ENCODE measurements around the gene NCOA6.
A peak's percentile ranks its signal among the peaks of the same experiment; 100 is the strongest.

The NCOA6 gene

GRCh38 chr20:34709831-34710567 is 115.5 kb downstream of the NCOA6 start:
- peaks cover 28% of the 10 kb centered on the region for H3K36me3 ChIP-seq (ENCODE audit: insufficient read depth, low read length)
- H3K27me3 ChIP-seq (ENCODE audit: insufficient read depth, low read length): no peaks in the 10 kb centered on the region
- peak overlapping the region; percentile 84 for H2AFZ ChIP-seq (ENCODE audit: low read depth, low read length)
- peaks cover 10% of the 10 kb centered on the region for H3K4me1 ChIP-seq (ENCODE audit: insufficient read depth, low read length)
- H3K4me3 ChIP-seq (ENCODE audit: low read length): peak overlapping the region; percentile 49
- H3K9me3 ChIP-seq (ENCODE audit: low read length): no peaks in the 10 kb centered on the region

- no peaks in the 10 kb centered on the region for H3K9me3 ChIP-seq (ENCODE audit: low read length)
- H3K27me3 ChIP-seq (ENCODE audit: insufficient read depth, low read length): no peaks in the 10 kb centered on the region
- peaks cover 13% of the 10 kb centered on the region for H3K4me1 ChIP-seq (ENCODE audit: insufficient read depth, low read length)
- peak overlapping the region; percentile 49 for H3K4me3 ChIP-seq (ENCODE audit: low read length)
- H3K36me3 ChIP-seq (ENCODE audit: insufficient read depth, low read length): peaks cover 21% of the 10 kb centered on the region
- peak overlapping the region; percentile 84 for H2AFZ ChIP-seq (ENCODE audit: low read depth, low read length)
Measured at GRCh38 chr20:34709044-34709830, 116.2 kb downstream of the NCOA6 start.

GRCh38 chr20:34708621-34709043 is 116.8 kb downstream of the NCOA6 start:
- H3K4me1 ChIP-seq (ENCODE audit: insufficient read depth, low read length): peaks cover 13% of the 10 kb centered on the region
- no peaks in the 10 kb centered on the region for H3K27me3 ChIP-seq (ENCODE audit: insufficient read depth, low read length)
- H3K4me3 ChIP-seq (ENCODE audit: low read length): peak overlapping the region; percentile 49
- H2AFZ ChIP-seq (ENCODE audit: low read depth, low read length): peak overlapping the region; percentile 84
- H3K36me3 ChIP-seq (ENCODE audit: insufficient read depth, low read length): peaks cover 18% of the 10 kb centered on the region
- H3K9me3 ChIP-seq (ENCODE audit: low read length): no peaks in the 10 kb centered on the region

- Histone ChIP-seq H3K4me1 (ENCODE audit: insufficient read depth, low read length) (peaks cover 17% of the 10 kb centered on the region), H3K4me3 (ENCODE audit: low read length) (no peak overlapping the region), H3K27me3 (ENCODE audit: insufficient read depth, low read length) (no peaks in the 10 kb centered on the region), H3K9me3 (ENCODE audit: low read length) (no peaks in the 10 kb centered on the region), H2AFZ (ENCODE audit: low read depth, low read length) (no peak overlapping the region), H3K36me3 (ENCODE audit: insufficient read depth, low read length) (peaks cover 6% of the 10 kb centered on the region)
Measured at GRCh38 chr20:34706912-34707784, 118.3 kb downstream of the NCOA6 start.

- Histone ChIP-seq H3K4me3 (ENCODE audit: low read length) (no peak overlapping the region), H3K27me3 (ENCODE audit: insufficient read depth, low read length) (no peaks in the 10 kb centered on the region), H3K36me3 (ENCODE audit: insufficient read depth, low read length) (peaks cover 6% of the 10 kb centered on the region), H2AFZ (ENCODE audit: low read depth, low read length) (no peak overlapping the region), H3K4me1 (ENCODE audit: insufficient read depth, low read length) (peaks cover 17% of the 10 kb centered on the region), H3K9me3 (ENCODE audit: low read length) (no peaks in the 10 kb centered on the region)
Measured at GRCh38 chr20:34706302-34706875, 119.1 kb downstream of the NCOA6 start.

GRCh38 chr20:34705397-34706301 is 119.8 kb downstream of the NCOA6 start:
- Histone ChIP-seq H3K27me3 (ENCODE audit: insufficient read depth, low read length) (no peaks in the 10 kb centered on the region), H3K4me3 (ENCODE audit: low read length) (peak overlapping the region; percentile 59)

GRCh38 chr20:34705008-34705396 is 120.4 kb downstream of the NCOA6 start:
- Histone ChIP-seq H3K9me3 (ENCODE audit: low read length) (no peaks in the 10 kb centered on the region), H3K27me3 (ENCODE audit: insufficient read depth, low read length) (no peaks in the 10 kb centered on the region), H2AFZ (ENCODE audit: low read depth, low read length) (no peak overlapping the region), H3K4me3 (ENCODE audit: low read length) (peak overlapping the region; percentile 59), H3K4me1 (ENCODE audit: insufficient read depth, low read length) (peaks cover 11% of the 10 kb centered on the region), H3K36me3 (ENCODE audit: insufficient read depth, low read length) (no peaks in the 10 kb centered on the region)

More at GRCh38 chr20:34705397-34706301, 119.8 kb downstream of the NCOA6 start:
- H3K9me3 ChIP-seq (ENCODE audit: low read length): no peaks in the 10 kb centered on the region
- H3K4me1 ChIP-seq (ENCODE audit: insufficient read depth, low read length): peaks cover 16% of the 10 kb centered on the region
- no peak overlapping the region for H2AFZ ChIP-seq (ENCODE audit: low read depth, low read length)
- H3K36me3 ChIP-seq (ENCODE audit: insufficient read depth, low read length): peaks cover 3% of the 10 kb centered on the region

GRCh38 chr20:34704177-34705007 is 121.1 kb downstream of the NCOA6 start, which contains the start of gene TP53INP2:
TSS of gene TP53INP2 (plus strand) at chr20:34704344. CDS start at chr20:34708740, 4,396 bp downstream.
- Histone ChIP-seq H3K27me3 (ENCODE audit: insufficient read depth, low read length) (no peaks in the 10 kb centered on the region), H3K4me1 (ENCODE audit: insufficient read depth, low read length) (peaks cover 11% of the 10 kb centered on the region), H3K9me3 (ENCODE audit: low read length) (no peaks in the 10 kb centered on the region), H2AFZ (ENCODE audit: low read depth, low read length) (peak within 1 kb of the TSS; percentile 74), H3K4me3 (ENCODE audit: low read length) (peak within 1 kb of the TSS; percentile 59), H3K36me3 (ENCODE audit: insufficient read depth, low read length) (no peaks in the 10 kb centered on the region)

GRCh38 chr20:34703424-34704176 is 121.9 kb downstream of the NCOA6 start:
- no peaks in the 10 kb centered on the region for H3K9me3 ChIP-seq (ENCODE audit: low read length)
- no peaks in the 10 kb centered on the region for H3K36me3 ChIP-seq (ENCODE audit: insufficient read depth, low read length)
- H3K4me1 ChIP-seq (ENCODE audit: insufficient read depth, low read length): peaks cover 11% of the 10 kb centered on the region
- no peaks in the 10 kb centered on the region for H3K27me3 ChIP-seq (ENCODE audit: insufficient read depth, low read length)
- H2AFZ ChIP-seq (ENCODE audit: low read depth, low read length): peak overlapping the region; percentile 74
- H3K4me3 ChIP-seq (ENCODE audit: low read length): peak overlapping the region; percentile 59

GRCh38 chr20:34703061-34703423 is 122.4 kb downstream of the NCOA6 start:
- Histone ChIP-seq H3K4me3 (ENCODE audit: low read length) (peak overlapping the region; percentile 59), H2AFZ (ENCODE audit: low read depth, low read length) (no peak overlapping the region), H3K4me1 (ENCODE audit: insufficient read depth, low read length) (peaks cover 11% of the 10 kb centered on the region), H3K9me3 (ENCODE audit: low read length) (no peaks in the 10 kb centered on the region), H3K27me3 (ENCODE audit: insufficient read depth, low read length) (peaks cover under 1% of the 10 kb centered on the region), H3K36me3 (ENCODE audit: insufficient read depth, low read length) (no peaks in the 10 kb centered on the region)

All from neuron (in vitro differentiated cells).